RWPE2 (cell line): ENCODE data around the gene SMAD6.

Experiments used
- ATAC-seq: fragments of 200-7000 bp; cut with Tn5 transposase; 3 replicates; pipeline ENCODE4 v1.9.1; 2021; ENCODE audit warnings: low read depth
- DNase-seq: peaks from one replicate; pipeline ENCODE4 v3.0.0-alpha.2; 2020; ENCODE audit warnings: low spot score
- H3K27ac ChIP-seq: fragments of 450-650 bp; 2 replicates; pipeline ENCODE4 v1.5.1; 2017; ENCODE audit warnings: mild to moderate bottlenecking; ENCODE audit not compliant: poor library complexity, severe bottlenecking
- H3K27me3 ChIP-seq: fragments of 250-450 bp; sonication (Bioruptor Pico); 2 replicates; pipeline ENCODE4 v1.5.1; 2021; ENCODE audit warnings: mild to moderate bottlenecking, moderate library complexity; ENCODE audit not compliant: insufficient read depth, poor library complexity, severe bottlenecking
- H3K36me3 ChIP-seq: fragments of 250-450 bp; sonication (Bioruptor Pico); 2 replicates; pipeline ENCODE4 v1.5.1; 2020; ENCODE audit warnings: low read depth, mild to moderate bottlenecking, moderate library complexity
- H3K4me1 ChIP-seq: fragments of 250-450 bp; sonication (Bioruptor Pico); 2 replicates; pipeline ENCODE4 v1.5.1; 2021; ENCODE audit warnings: mild to moderate bottlenecking, moderate library complexity; ENCODE audit not compliant: insufficient read depth, poor library complexity, severe bottlenecking
- H3K4me3 ChIP-seq: fragments of 250-450 bp; sonication (Bioruptor Pico); 2 replicates; pipeline ENCODE4 v1.5.1; 2021; ENCODE audit warnings: mild to moderate bottlenecking, moderate library complexity; ENCODE audit not compliant: severe bottlenecking
- H3K9me3 ChIP-seq: fragments of 250-450 bp; sonication (Bioruptor Pico); 2 replicates; pipeline ENCODE4 v1.5.1; 2021; ENCODE audit warnings: mild to moderate bottlenecking, moderate library complexity; ENCODE audit not compliant: severe bottlenecking
- TF ChIP-seq, protein P1 (sequence below): fragments of 450-650 bp; IDR thresholded peaks from one replicate; pipeline ENCODE4 v1.5.1; 2017; ENCODE audit warnings: mild to moderate bottlenecking, moderate library complexity; ENCODE audit not compliant: poor library complexity, severe bottlenecking

Gene SMAD6

DNA sequence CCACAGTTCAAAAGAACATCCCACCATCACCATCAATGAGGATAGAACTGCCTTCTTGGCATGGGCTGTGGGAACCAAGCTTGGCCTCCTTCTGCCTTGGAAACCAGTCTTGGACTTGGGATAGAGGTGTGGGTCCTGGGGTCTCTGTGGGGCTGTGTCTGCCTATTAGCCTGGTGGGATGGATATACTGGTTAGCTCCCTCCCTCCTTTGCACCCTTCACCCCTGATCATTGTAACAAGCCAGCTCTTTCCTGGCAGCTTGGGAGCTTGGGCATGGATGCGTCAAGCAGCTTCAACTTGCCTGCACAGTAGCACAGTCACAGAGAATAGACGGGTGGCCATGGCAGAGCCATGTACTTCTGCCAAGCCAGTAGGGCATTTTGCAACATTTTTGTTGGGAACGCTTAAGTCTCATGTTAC lies 65.2 kb downstream of the SMAD6 start:
- TF ChIP-seq, protein P1, sequence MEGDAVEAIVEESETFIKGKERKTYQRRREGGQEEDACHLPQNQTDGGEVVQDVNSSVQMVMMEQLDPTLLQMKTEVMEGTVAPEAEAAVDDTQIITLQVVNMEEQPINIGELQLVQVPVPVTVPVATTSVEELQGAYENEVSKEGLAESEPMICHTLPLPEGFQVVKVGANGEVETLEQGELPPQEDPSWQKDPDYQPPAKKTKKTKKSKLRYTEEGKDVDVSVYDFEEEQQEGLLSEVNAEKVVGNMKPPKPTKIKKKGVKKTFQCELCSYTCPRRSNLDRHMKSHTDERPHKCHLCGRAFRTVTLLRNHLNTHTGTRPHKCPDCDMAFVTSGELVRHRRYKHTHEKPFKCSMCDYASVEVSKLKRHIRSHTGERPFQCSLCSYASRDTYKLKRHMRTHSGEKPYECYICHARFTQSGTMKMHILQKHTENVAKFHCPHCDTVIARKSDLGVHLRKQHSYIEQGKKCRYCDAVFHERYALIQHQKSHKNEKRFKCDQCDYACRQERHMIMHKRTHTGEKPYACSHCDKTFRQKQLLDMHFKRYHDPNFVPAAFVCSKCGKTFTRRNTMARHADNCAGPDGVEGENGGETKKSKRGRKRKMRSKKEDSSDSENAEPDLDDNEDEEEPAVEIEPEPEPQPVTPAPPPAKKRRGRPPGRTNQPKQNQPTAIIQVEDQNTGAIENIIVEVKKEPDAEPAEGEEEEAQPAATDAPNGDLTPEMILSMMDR: no peak
- H3K36me3 ChIP-seq: no peaks in the 10 kb centered on the region
- H3K4me3 ChIP-seq: no peak overlapping the region
- no peaks in the 10 kb centered on the region for H3K27me3 ChIP-seq
- no peak; the same call in 2 of the 3 replicates for ATAC-seq
- H3K4me1 ChIP-seq: peaks cover 22% of the 10 kb centered on the region
- peak overlapping the region; percentile 71 for H3K27ac ChIP-seq
- no peaks in the 10 kb centered on the region for H3K9me3 ChIP-seq
- DNase-seq: no peak

DNA sequence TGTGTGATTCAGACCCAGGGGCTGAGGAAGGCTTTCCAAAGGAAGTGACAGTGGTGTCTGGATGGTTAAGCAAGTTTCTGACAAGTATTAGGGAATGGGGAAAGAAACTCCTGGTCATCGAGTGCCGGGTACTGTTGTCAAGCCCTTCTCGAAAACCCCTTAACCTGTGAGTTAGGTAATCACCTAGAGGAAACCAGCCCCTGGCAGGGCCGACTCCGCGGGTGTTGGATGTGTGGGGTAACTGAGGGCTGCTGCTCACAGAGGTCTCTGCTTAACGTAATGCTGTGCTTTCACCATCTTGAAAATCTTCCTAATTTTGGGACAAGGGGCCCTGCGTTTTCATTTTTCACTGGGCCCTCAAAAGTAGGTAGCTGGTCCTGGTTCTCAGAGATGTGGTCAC lies 67.0 kb downstream of the SMAD6 start:
- no peaks in the 10 kb centered on the region for H3K9me3 ChIP-seq
- TF ChIP-seq, protein P1: no peak
- ATAC-seq: no peak
- H3K36me3 ChIP-seq: no peaks in the 10 kb centered on the region
- no peaks in the 10 kb centered on the region for H3K27me3 ChIP-seq
- H3K4me1 ChIP-seq: peaks cover 18% of the 10 kb centered on the region
- DNase-seq: no peak
- H3K4me3 ChIP-seq: no peak overlapping the region
- no peak overlapping the region for H3K27ac ChIP-seq

DNA sequence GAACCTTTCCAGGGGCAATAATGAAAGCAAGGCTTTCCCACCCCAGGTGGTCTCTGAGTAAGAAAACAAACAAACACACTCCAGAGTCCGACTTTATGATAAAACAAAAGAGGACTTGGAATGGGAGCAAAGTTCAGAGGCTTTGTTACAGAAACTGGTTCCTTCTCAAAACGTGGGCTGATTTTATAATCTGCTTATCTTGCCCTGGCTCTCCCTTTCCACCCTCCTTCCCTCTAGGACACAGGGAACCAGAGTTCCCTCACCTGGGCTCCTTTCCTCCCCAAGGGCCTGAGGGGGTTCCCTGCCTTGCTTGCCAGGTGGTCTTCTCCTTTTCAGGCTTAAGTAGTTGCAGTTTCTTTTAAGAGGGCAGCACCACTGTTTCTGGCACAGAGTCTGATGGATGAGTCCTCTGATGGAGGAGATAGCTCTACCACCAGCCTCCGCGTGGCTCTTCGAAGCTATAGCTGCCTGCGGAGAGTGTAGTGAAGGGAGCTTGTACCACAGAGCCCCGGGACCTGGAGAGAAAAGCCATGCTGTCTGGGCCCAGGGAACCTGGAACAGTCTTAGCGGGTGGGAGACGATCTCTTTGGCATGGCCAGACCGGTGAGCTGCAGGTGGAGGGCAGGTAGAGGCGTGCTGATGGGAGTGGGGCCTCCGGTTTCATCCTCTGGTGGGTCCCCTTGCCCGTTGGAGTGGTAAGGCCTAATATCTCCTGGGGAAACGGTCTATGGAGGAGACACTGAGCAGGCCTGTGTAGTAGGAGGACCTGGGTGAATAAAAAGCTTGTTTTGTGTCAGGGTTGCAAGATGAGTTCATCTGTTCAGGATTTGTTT lies 68.7 kb downstream of the SMAD6 start:
- Histone ChIP-seq H3K4me1 (peaks cover 13% of the 10 kb centered on the region), H3K9me3 (no peaks in the 10 kb centered on the region), H3K4me3 (no peak overlapping the region), H3K27ac (no peak overlapping the region), H3K27me3 (no peaks in the 10 kb centered on the region), H3K36me3 (no peaks in the 10 kb centered on the region)
- DNase-seq (no peak), ATAC-seq (no peak)
- TF ChIP-seq, protein P1: no peak

DNA sequence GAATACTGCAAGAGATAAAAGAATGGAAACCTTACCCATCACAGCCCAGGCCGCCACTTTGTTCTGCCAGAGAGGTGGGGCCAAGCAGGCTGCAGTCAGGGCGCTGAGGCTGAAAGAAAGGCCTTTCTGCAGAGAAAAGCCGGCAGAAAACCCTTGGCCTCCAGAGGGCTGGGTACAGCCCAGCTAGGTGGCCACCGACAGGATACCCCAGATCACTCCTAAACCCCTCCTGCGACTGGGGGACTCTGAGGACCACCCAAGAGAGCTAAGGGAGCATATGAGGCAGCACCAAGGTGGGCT lies 69.3 kb downstream of the SMAD6 start:
- ATAC-seq (no peak), DNase-seq (no peak)
- TF ChIP-seq, protein P1: no peak
- Histone ChIP-seq H3K27me3 (no peaks in the 10 kb centered on the region), H3K4me1 (peaks cover 7% of the 10 kb centered on the region), H3K27ac (no peak overlapping the region), H3K9me3 (no peaks in the 10 kb centered on the region), H3K36me3 (no peaks in the 10 kb centered on the region), H3K4me3 (no peak overlapping the region)

DNA sequence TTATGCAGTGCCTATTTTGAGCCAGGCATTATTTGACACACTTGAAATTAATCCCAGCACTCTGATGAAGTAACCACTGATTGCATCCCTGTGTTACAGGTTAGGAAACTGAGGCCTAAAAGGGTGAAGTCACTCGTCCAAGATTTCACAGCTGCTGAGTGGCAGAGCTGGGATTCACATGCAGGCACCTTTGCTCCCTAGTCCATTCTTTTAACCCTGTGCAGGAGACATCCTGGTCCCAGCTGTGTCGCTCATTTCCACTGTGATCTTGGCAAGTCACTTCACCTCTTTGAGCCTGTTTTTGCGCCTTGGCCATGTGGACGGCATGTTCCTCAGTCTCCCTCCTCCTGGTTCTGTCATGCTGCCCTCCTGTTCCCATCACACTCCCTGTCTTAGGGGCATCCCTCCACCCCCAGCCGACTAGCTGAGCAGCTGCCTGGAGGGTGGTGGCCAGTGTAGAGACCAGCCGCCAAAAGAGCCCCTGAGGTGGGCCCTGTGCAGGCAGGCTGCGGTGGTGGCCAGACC lies 70.6 kb downstream of the SMAD6 start:
- DNase-seq: no peak
- ATAC-seq: no peak
- Histone ChIP-seq H3K36me3 (no peaks in the 10 kb centered on the region), H3K27me3 (no peaks in the 10 kb centered on the region), H3K4me3 (no peak overlapping the region), H3K9me3 (no peaks in the 10 kb centered on the region), H3K4me1 (no peaks in the 10 kb centered on the region), H3K27ac (no peak overlapping the region)
- TF ChIP-seq, protein P1: no peak
